Brain pericyte (primary cell): ENCODE results near the gene PLD3.
"Not testable (repeated sequence)": the region's sequence is repeated elsewhere in the genome, so short reads cannot be mapped to it uniquely, and the experiment has no call there.

Experiments used
- DNase-seq: peaks from one replicate; pipeline ENCODE4 v3.0.0-alpha.2; 2012; ENCODE audit warnings: low read depth, low spot score

Gene PLD3

DNA sequence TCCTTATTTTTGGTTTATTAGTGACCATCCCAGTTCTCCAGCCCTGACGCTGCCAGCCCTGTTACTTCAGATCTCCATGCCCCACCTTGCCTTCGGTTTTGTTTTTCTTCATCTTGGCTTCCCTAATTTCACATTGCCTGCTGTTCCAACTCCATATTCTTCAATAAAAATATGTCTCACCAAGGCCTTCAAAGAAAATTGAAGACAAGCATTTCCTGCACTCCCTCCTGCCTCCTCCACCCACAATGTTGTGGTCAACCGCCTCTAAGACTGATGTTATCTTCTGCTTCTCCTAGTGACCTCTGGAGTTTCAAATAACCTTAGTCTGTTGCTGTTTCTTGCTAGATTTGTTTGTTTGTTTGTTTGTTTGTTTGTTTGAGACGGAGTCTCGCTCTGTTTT lies 14.6 kb downstream of the PLD3 start:
- DNase-seq: no peak

GRCh38 chr19:40365010-40365409 lies 16.5 kb downstream of the PLD3 start:
- DNase-seq: no peak

DNA sequence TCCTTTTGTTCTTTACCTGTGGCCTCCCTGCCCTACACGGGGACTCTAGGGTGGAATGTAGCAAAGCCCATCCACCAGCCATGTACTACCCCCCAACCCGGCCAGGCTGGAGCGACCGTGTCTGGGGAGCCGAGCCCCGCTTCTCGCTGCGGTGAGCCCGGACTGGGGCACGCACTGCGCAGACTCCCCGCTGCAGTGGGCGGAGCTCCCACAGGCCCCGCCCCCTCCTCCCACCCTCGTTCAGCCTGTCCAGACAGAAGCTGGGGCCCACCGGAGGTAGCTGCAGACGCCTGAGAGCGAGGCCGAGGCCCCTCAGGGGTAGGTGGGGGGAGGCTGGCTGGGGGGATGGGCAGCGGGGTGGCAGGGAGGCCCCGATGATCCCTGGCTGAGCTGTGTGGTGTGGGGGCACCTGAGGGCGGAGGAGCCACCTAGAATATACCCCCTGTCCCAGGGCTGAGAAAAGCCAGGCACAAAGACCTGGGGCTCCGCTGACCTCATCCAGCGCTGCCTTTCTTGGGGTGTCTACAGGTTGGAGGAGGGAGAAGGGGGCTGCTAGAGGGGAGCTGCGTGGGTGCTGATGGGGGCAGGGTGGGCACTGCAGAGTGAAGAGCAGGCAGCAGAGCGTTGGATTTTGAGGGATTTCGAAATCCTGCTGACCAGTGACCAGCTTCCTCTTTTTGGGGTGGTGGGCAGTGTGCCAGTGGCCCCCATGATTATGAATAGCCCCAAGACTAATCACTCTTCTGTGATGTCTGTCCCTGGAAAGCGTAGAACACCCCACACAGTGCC lies 17.3 kb downstream of the PLD3 start:
- DNase-seq: no peak

DNA sequence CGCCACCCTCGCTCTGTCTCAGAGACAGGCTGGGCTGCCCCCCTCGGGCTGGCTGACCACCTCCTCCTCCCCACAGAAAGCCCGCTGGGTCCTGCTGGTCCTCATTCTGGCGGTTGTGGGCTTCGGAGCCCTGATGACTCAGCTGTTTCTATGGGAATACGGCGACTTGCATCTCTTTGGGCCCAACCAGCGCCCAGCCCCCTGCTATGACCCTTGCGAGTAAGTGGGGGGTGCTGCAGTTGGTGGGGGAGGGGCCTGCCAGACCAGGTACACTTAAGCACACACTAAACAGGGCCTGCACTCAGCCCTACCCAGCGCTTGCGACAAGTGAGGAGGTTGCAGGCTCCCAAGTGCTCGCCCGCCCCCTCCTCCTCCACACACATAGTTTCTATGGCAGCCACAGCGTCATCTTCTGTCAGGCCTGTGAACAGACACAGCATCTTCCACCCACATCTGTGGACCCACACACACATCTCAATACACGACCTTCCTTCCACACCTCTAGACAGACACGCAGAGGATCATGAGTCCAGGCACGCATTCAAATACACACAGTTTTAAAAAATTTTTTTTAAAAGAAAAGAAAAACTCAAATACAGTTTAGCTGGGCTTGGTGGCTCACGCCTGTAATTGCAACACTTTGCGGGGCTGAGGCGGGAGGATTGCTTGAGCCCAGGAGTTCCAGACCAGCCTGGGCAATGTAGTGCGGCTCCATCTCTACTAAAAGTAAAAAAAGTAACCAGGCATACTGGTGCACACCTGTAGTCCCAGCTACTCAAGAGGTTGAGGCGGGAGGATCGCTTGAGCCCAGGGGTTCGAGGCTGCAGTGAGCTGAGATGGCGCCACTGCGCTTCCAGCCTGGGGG lies 18.4 kb downstream of the PLD3 start:
- DNase-seq: no peak

DNA sequence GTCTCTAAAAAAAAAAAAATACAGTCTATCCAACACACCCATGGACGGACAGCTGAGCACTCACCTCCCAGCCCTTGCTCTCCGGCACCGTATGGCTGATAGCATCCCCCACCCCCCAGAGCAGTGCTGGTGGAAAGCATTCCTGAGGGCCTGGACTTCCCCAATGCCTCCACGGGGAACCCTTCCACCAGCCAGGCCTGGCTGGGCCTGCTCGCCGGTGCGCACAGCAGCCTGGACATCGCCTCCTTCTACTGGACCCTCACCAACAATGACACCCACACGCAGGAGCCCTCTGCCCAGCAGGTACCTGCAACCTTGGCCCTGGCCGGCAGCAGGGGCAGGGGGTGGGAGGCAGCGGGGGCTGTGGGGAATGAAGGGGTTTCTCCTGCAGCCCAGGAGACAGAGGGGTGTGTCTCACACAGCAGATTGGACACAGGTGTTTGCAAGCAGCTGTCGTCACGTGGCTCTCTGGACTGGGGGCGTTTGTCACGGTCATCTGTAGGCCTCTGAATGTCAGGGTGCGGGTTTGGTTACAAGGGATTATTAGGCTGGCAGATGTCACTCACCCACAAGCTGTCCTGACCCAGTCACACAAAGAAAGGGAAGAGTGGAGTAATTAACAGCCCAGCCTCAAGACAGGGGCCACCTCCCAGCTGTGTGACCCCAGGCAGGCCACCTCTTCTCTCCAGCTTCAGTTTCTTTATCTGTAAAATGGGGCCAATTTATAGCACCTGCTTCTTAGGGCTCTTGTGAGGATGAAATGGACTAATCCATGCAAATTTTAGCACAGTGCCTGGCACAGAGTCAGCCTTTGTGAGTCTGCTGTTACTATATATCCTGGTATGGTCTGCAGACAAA lies 19.3 kb downstream of the PLD3 start:
- DNase-seq: no peak

DNA sequence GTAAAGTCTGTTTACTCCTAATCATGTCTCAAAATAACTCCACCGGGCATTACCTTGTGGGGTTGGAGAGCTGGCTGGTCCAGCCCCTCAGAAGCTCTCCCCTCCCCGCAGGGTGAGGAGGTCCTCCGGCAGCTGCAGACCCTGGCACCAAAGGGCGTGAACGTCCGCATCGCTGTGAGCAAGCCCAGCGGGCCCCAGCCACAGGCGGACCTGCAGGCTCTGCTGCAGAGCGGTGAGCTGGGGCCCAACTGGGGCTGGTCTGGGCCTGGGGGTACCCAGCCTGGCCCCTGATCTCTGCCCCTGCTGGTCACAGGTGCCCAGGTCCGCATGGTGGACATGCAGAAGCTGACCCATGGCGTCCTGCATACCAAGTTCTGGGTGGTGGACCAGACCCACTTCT lies 21.3 kb downstream of the PLD3 start:
- DNase-seq: no peak

DNA sequence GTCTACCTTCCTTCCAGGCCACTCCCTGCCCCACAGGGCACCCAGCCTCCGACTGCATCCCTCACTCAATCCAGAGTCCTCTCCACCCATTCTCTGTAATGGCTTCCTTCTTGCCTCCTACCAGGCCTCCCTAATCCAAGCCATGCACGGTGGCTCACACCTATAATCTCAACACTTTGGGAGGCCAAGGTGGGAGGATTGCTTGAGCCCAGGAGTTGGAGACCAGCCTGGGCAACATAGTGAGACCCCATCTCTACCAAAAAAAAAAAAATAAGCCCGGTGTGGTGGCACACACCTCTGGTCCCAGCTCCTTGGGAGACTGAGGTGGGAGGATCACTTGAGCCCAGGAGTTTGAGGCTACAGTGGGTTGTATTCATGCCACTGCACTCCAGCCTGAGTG lies 21.8 kb downstream of the PLD3 start:
- not testable (repeated sequence) for DNase-seq

DNA sequence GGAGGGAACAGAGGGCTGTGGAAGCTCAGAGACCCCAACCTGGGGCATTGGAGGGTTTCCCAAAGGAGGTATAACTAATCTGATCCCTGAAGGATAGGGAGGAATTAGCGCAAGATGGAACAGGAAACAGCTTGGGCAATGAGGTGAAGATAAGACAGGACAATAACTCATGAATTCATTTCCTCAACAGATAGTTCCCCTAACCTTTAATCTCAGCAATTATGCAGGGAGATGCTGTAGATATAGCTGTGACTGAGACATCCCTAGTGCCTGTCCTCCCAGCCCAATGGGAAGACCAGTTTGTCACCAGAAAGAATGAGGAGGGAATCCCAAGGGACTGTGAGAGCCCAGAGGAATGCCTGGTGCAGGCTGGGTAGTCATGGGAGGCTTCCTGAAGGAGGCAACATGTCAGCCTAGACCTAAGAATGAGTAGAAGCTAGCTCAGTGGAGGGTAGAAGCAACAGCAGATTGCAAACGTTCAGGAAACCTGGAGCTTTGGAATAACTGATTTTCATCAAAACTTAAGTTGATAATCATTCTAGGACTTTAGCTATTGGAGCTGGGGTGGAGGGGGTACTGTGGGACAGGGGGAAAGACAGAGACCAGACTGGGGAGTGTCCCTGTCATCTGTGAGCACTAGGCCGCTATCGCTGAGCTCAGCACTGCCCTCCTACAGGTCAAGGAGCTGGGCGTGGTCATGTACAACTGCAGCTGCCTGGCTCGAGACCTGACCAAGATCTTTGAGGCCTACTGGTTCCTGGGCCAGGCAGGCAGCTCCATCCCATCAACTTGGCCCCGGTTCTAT lies 22.7 kb downstream of the PLD3 start:
- no peak for DNase-seq

DNA sequence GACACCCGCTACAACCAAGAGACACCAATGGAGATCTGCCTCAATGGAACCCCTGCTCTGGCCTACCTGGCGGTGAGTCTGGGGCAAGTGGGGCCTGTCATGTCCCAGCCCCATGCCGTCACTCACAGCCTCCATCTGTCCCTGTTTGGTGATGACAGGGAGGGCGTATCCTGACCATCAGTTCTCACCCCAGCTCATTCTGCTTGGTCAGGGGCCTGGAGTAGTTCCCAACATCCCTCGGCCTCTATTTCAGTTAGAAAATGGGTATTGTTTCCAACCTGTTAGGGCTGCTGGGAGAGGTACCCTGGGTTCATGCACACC lies 23.3 kb downstream of the PLD3 start:
- DNase-seq: no peak

DNA sequence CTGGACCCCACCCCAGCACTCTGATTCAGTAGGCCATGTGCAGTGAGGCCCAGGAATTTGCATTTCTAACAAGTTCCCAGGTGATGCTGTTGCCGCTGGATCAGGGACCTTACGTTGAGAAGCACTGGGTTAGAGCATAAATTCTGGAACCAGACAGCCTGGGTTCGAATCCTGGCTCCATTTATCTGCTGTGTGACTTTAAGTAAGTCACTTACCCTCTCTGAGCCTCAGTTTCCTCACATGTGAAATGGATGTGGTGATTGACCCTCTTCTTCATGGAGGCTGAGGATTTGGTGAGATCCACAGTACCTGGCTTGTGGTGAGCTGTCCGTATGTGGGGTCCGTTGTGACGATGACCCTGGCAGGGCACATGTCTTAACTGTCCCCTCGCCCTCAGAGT lies 25.6 kb downstream of the PLD3 start:
- DNase-seq: no peak

DNA sequence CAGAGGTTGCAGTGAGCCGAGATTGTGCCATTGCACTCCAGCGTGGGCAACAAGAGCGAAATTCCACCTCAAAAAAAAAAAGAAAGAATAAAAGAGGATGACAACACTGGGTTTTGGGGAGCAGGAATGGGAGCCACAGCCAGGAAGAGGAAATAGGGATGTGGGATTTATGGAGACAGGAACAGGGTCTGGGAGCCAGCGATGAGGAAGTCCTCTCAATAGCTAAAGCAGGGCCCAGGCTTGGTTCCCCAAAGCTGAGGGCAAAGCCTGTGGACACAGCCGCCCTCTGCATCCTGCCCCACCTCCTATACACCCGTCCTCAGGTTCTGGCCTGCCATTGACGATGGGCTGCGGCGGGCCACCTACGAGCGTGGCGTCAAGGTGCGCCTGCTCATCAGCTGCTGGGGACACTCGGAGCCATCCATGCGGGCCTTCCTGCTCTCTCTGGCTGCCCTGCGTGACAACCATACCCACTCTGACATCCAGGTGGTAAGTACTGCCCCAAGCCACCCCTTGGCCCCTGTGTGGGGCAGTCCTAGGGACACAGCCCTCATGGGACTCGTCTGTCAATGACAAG lies 27.9 kb downstream of the PLD3 start:
- DNase-seq: no peak

DNA sequence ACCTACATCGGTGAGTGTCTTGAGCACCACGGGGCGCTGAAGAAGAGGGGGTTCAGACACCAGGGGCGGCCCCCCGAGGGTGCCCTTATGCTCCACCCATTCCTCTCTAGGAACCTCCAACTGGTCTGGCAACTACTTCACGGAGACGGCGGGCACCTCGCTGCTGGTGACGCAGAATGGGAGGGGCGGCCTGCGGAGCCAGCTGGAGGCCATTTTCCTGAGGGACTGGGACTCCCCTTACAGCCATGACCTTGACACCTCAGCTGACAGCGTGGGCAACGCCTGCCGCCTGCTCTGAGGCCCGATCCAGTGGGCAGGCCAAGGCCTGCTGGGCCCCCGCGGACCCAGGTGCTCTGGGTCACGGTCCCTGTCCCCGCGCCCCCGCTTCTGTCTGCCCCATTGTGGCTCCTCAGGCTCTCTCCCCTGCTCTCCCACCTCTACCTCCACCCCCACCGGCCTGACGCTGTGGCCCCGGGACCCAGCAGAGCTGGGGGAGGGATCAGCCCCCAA lies 29.4 kb downstream of the PLD3 start:
- no peak for DNase-seq

DNA sequence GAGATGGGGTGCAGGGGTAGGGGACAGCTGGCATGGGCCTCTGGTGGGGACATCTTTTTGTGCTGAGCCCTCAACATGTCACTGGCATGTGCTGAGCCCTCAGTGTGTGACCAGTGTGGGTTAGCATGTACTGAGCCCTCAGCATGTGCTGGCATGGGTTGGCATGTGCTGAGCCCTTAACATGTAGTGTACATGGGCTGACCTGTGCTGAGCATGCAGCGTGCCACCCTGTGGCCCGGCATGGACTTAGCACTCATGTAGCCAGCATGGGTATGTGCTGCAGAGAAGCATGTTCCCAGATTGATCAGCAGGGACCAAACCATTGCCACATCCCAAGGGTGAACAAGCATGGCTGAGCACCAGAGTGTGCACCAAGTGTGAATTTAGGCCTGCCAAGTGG lies 30.0 kb downstream of the PLD3 start:
- no peak for DNase-seq

- no peak for DNase-seq
Observed at GRCh38 chr19:40379446-40380198, 31.1 kb downstream of the PLD3 start.

- DNase-seq: no peak
Observed at GRCh38 chr19:40380199-40381037, 31.9 kb downstream of the PLD3 start.

DNA sequence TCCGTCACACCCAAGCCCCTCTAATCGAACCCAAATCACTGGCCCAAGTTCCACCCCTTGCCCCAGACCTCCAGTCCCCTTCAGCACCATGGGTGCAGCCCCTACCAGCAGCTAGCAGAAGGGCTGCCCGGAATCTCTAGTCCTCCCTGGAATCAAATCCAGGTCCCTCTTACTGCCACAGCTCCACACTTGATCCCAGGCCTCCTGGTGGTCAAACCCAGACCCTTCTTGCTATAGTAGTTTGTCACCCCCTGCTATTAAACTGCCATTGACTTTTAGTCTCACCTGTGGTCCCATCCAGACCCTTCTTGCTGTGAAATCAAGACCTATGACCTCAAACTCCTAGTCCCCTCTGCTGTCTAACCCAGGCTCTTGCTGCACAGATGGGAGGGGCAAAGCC lies 32.8 kb downstream of the PLD3 start:
- DNase-seq: no peak

GRCh38 chr19:40383668-40384248 lies 35.3 kb downstream of the PLD3 start:
- no peak for DNase-seq

DNA sequence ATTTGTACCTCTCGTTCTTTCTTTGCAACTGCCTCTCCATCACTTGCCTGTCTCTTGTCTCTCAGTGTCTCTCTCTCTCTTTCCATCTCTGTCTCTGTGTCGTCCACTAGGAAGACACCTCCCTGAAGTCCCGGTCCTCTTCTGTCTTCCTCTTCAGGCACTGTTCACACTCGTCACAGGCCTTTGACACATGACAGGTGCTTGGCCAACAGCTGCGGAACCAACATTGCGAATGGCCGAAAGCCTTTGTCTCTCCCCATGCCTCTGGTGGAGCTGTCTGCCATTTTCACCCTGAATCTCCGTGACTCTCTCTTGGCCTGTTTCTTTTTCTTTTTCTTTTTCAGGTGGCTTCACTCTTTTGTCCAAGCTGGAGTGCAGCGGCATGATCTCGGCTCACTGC lies 38.7 kb downstream of the PLD3 start:
- DNase-seq: no peak

DNA sequence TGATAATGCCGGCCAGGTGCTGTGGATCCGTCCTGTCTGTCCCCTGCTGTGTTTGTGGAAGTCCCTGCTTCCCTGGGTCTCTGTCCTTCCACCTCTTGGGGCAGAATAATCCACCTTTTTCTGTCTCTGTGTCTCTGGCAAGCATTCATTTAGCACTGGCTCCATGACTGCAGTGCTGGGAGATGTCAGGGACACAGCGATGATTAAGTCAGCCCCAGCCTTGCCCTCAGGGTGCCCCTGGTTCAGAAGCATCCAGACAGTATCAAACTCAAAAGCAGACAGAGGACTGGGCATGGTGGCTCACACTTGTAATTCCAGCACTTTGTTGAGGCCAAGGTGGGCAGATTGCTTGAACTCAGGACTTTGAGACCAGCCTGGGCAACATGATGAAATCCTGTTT lies 40.0 kb downstream of the PLD3 start:
- no peak for DNase-seq
